Type B pancreatic cell (in vitro differentiated cells): ENCODE results near the gene FERD3L. TPM values are rescaled to one million over a fixed set of nuclear protein-coding genes. Genes with fewer than 3 reads are reported as not detected.
"Not testable (repeated sequence)": the region's sequence is repeated elsewhere in the genome, so short reads cannot be mapped to it uniquely, and the experiment has no call there.

Experiments
- DNase-seq: peaks from one replicate; pipeline ENCODE4 v3.0.0; 2021; ENCODE audit warnings: mixed read lengths; ENCODE audit not compliant: unreplicated experiment; ENCODE audit errors: extremely low spot score
- H3K27ac Mint-ChIP-seq: 2 replicates; pipeline ENCODE4 v1.8.0; 2021; ENCODE audit warnings: mild to moderate bottlenecking, mixed read lengths
- H3K27me3 Mint-ChIP-seq: 2 replicates; pipeline ENCODE4 v1.8.0; 2021; ENCODE audit warnings: mixed read lengths
- H3K36me3 Mint-ChIP-seq: 2 replicates; pipeline ENCODE4 v1.8.0; 2021; ENCODE audit warnings: mixed read lengths
- H3K4me1 Mint-ChIP-seq: one replicate; pipeline ENCODE4 v1.8.0; 2021; ENCODE audit warnings: mixed read lengths; ENCODE audit not compliant: unreplicated experiment
- H3K4me3 Mint-ChIP-seq: 2 replicates; pipeline ENCODE4 v1.8.0; 2021; ENCODE audit warnings: mild to moderate bottlenecking, mixed read lengths
- H3K9me3 Mint-ChIP-seq: 2 replicates; pipeline ENCODE4 v1.8.0; 2021; ENCODE audit warnings: mixed read lengths
- long read RNA-seq: library from polyadenylated mRNA; unstranded; transcript quantifications from one replicate; pipeline ENCODE4 v2.0.0, GENCODE V29; 2020
- total RNA-seq: library from RNA; stranded (reverse); gene quantifications from 2 replicates; pipeline ENCODE4 v1.2.1, GENCODE V29; 2021; ENCODE audit warnings: low replicate concordance
- TF ChIP-seq, protein P1 (sequence below): fragments of 200-600 bp; sonication (generic); conservative IDR thresholded peaks from 2 replicates; pipeline ENCODE4 v1.5.0; 2021; ENCODE audit warnings: antibody characterized with exemption, mild to moderate bottlenecking

Gene FERD3L, protein sequence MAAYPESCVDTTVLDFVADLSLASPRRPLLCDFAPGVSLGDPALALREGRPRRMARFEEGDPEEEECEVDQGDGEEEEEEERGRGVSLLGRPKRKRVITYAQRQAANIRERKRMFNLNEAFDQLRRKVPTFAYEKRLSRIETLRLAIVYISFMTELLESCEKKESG
- total RNA-seq = not detected in 2 replicates
- long read RNA-seq = 0 reads

DNA sequence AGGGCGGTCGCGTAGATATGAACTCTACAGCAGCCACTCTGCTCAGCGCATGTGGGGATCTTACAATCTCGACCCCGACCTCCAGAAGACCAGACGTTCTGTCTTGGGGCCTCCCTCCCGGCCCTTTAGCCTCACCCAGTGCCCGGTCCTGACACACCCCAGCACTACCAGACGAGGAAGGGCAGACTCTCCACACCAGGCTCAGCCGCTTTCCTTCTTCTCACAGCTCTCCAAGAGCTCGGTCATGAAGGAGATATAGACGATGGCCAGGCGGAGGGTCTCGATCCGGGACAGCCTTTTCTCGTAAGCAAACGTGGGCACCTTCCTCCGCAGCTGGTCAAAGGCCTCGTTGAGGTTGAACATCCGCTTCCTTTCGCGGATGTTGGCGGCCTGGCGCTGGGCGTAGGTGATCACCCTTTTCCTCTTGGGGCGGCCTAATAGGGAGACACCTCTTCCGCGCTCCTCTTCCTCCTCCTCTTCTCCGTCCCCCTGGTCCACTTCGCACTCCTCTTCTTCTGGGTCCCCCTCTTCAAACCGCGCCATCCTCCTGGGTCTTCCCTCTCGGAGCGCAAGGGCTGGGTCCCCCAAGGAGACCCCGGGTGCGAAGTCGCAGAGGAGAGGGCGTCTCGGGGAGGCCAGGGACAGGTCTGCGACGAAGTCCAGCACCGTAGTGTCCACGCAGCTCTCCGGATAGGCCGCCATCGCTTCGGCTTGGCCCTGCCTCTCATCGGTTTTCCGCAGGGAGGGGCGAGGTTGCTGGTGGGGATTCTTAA, at the start of gene FERD3L:
Gene FERD3L (minus strand): TSS at position 761 of the 773 bp plus-strand sequence. CDS start 59 bp downstream, at position 702.
- Mint-ChIP-seq H3K27ac (no peak within 1 kb of the TSS), H3K36me3 (no peaks in the 10 kb centered on the region), H3K27me3 (peaks cover 84% of the 10 kb centered on the region), H3K4me1 (peaks cover 12% of the 10 kb centered on the region), H3K9me3 (no peaks in the 10 kb centered on the region), H3K4me3 (peak within 1 kb of the TSS; percentile 81)
- TF ChIP-seq, protein P1, sequence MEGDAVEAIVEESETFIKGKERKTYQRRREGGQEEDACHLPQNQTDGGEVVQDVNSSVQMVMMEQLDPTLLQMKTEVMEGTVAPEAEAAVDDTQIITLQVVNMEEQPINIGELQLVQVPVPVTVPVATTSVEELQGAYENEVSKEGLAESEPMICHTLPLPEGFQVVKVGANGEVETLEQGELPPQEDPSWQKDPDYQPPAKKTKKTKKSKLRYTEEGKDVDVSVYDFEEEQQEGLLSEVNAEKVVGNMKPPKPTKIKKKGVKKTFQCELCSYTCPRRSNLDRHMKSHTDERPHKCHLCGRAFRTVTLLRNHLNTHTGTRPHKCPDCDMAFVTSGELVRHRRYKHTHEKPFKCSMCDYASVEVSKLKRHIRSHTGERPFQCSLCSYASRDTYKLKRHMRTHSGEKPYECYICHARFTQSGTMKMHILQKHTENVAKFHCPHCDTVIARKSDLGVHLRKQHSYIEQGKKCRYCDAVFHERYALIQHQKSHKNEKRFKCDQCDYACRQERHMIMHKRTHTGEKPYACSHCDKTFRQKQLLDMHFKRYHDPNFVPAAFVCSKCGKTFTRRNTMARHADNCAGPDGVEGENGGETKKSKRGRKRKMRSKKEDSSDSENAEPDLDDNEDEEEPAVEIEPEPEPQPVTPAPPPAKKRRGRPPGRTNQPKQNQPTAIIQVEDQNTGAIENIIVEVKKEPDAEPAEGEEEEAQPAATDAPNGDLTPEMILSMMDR = no peak
- peak; percentile 66 for DNase-seq

DNA sequence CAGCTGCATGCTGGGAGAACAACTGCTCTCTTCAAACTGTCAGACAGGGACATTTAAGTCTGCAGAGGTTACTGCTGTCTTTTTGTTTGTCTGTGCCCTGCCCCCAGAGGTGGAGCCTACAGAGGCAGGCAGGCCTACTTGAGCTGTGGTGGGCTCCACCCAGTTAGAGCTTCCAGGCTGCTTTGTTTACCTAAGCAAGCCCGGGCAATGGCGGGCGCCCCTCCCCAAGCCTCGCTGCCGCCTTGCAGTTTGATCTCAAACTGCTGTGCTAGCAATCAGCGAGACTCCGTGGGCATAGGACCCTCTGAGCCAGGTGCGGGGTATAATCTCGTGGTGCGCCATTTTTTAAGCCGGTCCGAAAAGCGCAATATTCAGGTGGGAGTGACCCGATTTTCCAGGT, 49.2 kb upstream of the FERD3L start:
- H3K9me3 Mint-ChIP-seq, DNase-seq, H3K4me1 Mint-ChIP-seq, H3K36me3 Mint-ChIP-seq, H3K27me3 Mint-ChIP-seq: not testable (repeated sequence)
- Mint-ChIP-seq H3K27ac (peak overlapping the region; percentile 72), H3K4me3 (peak overlapping the region; percentile 90)

DNA sequence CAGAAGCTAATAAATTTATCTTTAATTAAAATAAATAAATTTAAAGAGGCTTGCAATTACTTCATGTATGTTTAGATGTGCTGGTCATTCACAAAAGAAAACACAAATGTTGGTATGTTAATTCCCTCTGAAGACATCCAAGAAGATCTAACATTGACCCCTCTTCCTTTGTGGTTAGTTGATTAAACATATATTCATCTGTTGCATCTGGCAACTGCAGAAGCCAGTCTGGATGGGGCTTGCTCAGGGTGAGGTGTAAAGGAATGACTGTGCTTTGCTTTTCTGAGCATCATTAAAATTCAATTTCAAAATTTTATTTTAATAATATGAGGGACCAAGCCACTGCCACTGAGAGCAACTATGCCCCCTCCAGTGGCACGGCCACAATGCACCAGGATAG, 36.4 kb upstream of the FERD3L start:
- Mint-ChIP-seq H3K4me3 (no peak overlapping the region), H3K9me3 (peaks cover 16% of the 10 kb centered on the region), H3K27ac (no peak overlapping the region), H3K27me3 (no peaks in the 10 kb centered on the region), H3K36me3 (no peaks in the 10 kb centered on the region), H3K4me1 (peaks cover 4% of the 10 kb centered on the region)
- DNase-seq = no peak
- TF ChIP-seq, protein P1 = no peak

DNA sequence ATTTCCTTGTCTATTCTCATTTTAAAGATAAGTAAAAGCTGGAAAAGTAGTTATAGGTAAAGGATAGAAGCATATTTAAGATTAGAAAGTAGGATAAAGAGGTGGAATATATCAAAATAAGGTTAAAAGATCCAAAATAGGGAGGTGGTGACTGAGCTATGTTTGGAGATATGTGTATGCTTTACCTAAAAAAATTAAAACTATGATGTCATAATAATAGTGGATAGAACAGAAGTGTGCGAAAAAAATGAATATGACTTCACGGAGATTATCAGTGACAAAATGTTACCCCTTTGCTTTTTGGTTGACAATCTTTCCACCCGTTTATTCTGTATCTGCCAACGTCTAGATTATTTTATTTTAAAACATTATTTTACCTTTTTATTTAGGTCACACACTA, 33.4 kb upstream of the FERD3L start:
- peaks cover 2% of the 10 kb centered on the region for H3K9me3 Mint-ChIP-seq
- H3K4me1 Mint-ChIP-seq = peaks cover 8% of the 10 kb centered on the region
- no peak overlapping the region for H3K27ac Mint-ChIP-seq
- H3K4me3 Mint-ChIP-seq = no peak overlapping the region
- no peaks in the 10 kb centered on the region for H3K36me3 Mint-ChIP-seq
- H3K27me3 Mint-ChIP-seq = no peaks in the 10 kb centered on the region
- TF ChIP-seq, protein P1 = no peak
- DNase-seq = no peak

DNA sequence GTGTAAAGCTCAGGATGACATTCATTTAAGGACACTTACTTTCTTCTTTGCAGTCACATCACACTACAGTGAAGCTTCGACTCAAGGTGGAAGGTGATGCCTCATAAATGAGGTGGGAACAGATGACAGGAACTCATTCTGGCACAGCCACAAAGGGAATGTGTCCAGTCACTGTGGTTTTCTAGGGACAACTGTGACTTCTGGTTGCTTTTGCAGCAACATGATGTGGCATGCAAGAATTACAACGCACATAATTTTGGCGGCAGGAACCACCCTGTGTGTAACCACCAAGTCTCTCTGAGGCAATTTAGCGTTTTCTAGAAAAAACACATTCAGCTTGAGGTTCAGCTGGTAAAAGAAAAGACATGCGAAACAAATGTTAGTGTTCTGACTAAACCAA, 32.0 kb upstream of the FERD3L start:
- no peak overlapping the region for H3K27ac Mint-ChIP-seq

DNA sequence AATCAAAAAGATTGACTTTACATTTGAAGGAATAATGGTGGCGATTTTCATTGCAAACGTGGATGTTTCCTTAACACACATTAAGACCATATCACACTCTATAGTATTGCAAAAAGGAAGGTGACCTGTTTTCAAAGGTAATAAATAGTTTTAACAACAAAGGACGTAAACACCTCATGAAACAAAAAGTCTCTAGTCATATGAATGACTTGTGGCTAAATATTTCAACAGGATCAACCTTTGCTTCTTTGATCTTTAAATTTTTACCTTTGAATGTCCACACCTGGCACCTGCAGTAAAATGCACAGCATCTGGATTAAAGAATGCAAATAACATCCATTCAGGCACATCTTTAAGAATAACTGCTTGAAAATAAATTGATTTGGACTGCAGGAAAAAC, 30.0 kb upstream of the FERD3L start:
- Mint-ChIP-seq H3K27me3 (no peaks in the 10 kb centered on the region), H3K9me3 (no peaks in the 10 kb centered on the region)

More for the DNA sequence above, 32.0 kb upstream of the FERD3L start:
- H3K4me1 Mint-ChIP-seq = peaks cover 12% of the 10 kb centered on the region
- no peak overlapping the region for H3K4me3 Mint-ChIP-seq
- H3K27me3 Mint-ChIP-seq = no peaks in the 10 kb centered on the region
- no peaks in the 10 kb centered on the region for H3K36me3 Mint-ChIP-seq
- TF ChIP-seq, protein P1 = no peak
- no peak for DNase-seq
- no peaks in the 10 kb centered on the region for H3K9me3 Mint-ChIP-seq

More for the DNA sequence above, 30.0 kb upstream of the FERD3L start:
- Mint-ChIP-seq H3K4me1 (peaks cover 12% of the 10 kb centered on the region), H3K27ac (no peak overlapping the region), H3K36me3 (no peaks in the 10 kb centered on the region), H3K4me3 (no peak overlapping the region)
- TF ChIP-seq, protein P1 = no peak
- DNase-seq = no peak
